NCI-H1436 treated with DMSO at 0.1 percent for 48 hours (cell line): ENCODE measurements around the gene OR51G2.

Experiments used
- DNase-seq: peaks from one replicate; lab custom pipeline; 2025; lab: John Stamatoyannopoulos, UW

OR51G2 gene

DNA sequence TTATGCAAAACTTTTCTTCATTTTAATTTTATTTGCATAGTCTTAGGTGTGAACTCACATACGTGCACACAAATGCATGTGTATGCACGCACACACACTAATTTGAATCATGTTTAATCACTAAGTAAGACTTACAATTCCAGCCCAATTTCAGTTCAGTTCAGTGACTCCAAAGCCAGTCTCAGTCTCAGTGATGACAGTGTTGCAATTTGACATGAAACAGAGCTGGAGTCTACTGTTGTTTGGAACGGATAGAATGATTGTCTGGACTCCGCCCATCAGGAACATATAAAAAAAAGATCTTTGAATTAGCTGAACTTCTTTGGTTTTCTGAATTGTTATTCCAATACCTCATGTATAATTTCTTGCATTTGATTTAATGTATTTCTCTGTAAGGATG is 55.3 kb downstream of the OR51G2 start:
- no peak for DNase-seq
